Cerebellar nuclear complex (tissue), 1 donor: ENCODE measurements around the gene AATK.
"Not testable (repeated sequence)": the region's sequence is repeated elsewhere in the genome, so short reads cannot be mapped to it uniquely, and the experiment has no call there.

Experiments
- DNase-seq, 2 experiments: peaks; one replicate each; lab custom pipeline; 2025; lab: John Stamatoyannopoulos, UW

AATK gene

DNA sequence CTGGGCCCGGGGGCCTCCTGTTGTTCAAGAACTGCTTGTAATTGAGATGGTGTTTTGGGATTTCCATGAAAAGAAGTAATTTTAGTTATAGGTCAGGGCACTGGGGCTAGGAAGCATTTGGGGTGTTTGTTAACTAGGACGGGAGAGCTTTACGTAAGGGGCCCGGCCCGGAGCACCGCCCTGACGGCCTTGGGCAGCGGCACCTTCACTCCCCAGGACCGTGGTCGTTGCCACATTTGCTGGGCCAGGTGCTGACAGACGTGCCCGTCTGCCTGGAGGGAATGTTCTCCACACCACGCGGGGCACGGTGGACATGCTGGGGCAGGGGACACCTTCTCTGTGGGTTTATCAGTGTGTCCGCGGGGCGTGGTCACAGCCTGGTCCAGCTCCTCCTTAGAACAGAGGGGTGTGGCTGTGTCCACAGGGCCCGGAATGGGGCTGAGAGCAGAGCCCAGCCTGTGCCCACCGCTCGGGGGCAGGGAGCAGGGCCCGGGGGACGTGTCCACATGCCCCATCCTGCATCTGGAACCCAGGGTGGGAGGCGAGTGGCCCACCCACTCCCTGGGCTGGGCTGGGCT, 73.4 kb downstream of the AATK start:
- no peak for DNase-seq

GRCh38 chr17:81091774-81092517, 74.1 kb downstream of the AATK start:
- DNase-seq, result no peak

GRCh38 chr17:81091154-81091553, 74.9 kb downstream of the AATK start:
- DNase-seq, result no peak

GRCh38 chr17:81090361-81091136, 75.5 kb downstream of the AATK start:
- DNase-seq, result no peak

GRCh38 chr17:81086789-81087551, 79.1 kb downstream of the AATK start:
- DNase-seq, result no peak

- DNase-seq, result no peak
These were observed 80.6 kb downstream of the AATK start for GRCh38 chr17:81085420-81085911.

DNA sequence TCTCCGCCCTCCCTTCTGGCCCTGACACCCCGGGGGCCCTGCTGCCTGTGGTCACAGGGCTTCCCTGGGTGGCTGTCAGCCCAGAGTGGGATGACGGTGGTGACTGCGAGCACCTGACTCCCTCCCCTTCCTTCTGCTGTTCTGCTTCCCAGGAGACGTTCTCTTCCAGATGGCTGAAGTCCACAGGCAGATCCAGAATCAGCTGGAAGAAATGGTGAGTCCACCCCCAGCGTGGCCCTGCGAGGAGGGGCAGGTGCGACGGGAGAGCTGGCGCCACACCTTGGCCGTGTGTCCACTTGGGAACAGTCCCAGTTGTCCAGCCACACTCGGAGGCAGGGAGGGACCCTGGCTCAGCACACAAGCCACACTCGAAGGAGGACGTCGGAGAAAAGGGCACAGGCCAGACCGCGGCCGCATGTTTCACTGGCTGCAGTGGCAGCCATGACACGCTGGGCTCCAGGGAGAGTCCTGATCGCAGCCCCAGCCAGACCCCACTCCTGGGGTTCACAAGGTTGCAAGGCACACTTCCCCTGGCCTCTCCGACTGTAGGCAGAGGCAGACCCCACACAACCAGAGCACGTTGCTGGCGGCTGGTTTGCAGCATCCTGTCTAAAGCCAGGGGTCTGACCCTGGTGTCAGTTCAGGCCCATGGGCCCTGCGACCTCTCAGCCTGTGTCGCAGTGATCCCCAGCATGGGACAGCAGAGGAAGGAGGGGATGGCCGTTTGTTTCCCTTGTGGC, 81.2 kb downstream of the AATK start:
- no peak for DNase-seq

- no peak for DNase-seq
These were observed 82.8 kb downstream of the AATK start for GRCh38 chr17:81083125-81083765.

DNA sequence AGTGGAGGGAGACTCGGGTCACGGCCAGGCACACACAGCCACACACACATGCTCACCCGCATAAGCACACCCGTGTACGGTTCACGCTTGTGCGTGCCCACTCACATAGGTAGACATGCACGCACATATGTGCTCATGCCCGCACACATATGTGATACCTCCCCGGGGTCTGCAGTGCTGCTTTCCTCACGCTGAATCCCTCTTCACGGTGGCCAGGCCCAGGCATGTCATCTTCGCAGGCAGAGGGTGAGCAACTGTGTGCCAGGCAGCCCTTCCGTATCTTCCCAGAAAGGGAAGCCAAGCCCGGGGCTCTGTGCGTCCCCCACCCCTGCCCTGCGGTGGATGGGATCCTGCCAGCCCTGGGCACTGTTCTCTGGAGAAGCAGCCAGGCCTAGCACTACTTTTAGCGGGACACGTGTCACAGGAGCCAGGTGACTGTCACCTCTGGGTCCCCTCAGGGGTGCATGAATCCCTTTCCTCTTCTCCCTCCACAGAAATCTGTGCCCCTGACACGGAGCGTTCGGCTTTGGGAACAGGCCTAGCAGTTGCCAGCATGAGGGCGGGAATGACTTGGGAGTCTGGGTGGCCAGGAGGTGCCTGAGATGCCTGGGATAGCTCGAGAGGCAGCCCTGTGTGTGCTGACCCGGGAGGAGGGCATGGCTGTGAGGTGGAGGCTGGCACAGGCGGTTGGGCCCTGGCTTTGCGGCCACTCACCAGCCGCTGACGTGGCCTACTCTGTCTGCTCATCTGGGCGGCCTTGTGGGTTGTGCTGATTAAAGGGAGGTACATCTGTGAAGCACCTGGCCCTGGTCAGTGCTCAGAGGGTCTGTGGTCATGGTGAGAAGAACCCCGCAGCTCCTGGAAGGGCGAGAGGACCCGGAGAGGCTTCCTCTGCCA, 83.6 kb downstream of the AATK start:
- DNase-seq, result no peak

DNA sequence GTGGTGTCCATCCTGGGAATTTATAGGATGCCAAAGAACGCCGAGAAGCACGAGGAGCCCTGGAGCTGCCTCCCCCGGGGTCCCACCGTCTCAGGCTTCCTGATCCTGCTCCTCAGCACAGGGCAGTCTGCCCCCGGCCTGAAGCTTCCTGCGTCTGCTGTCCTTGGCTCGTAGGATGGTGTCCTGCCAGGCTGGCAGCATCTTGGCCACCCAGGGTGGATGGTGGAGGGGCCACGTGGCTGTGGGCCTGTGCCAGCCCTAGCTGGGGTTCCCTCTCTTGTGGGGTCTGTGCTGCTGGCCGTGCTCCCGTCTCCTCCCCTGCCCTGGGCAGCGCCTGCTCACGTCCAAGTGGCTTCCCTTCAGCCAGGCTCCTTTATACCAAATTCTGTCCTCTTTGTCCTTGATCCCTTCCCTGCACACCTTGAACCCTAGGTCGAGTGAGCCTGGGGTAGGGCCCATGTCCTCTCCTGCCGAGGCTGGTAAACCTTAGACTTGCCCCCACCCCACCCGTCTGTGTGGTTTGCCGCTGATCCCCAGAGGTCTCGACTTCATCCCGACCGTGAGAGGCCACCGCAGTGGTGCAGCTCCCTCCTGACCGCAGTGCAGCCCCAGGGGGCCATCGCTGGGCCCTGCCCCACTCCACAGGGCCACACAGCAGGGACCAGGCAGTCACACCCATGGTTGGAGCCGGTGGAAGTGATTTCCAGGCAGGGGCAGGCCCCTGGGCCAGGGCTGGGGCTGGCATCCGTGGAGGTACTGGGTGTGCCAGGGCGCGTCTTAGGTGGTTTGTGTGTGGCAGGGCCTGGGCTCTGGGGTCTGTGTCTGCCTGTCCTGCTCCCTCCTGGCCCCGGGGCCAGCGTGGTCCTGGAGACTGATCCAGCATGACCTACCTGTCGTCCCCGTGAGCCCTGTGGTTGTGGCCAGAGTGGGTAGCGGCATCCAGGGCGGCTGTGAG, 84.5 kb downstream of the AATK start:
- DNase-seq, result no peak

DNA sequence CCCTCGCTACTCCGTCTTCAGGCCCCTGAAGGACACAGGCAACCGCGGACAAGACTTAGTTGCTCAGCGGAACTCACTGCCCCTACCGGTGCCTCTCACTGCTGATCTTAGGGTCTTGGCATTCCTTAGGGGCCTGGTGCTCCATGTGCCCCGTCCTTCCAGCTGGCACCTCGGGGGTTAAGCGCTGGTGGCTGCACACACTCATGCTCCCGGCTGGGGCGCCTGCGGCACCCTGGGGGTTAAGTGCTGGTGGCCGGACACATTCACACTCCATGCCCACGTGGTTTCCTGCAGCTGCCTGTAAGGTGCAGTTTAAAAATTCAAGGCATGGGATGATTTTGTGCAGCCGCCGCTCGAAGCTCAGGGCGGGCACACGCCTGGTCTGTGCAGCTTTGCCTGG, 86.0 kb downstream of the AATK start:
- DNase-seq, result no peak

DNA sequence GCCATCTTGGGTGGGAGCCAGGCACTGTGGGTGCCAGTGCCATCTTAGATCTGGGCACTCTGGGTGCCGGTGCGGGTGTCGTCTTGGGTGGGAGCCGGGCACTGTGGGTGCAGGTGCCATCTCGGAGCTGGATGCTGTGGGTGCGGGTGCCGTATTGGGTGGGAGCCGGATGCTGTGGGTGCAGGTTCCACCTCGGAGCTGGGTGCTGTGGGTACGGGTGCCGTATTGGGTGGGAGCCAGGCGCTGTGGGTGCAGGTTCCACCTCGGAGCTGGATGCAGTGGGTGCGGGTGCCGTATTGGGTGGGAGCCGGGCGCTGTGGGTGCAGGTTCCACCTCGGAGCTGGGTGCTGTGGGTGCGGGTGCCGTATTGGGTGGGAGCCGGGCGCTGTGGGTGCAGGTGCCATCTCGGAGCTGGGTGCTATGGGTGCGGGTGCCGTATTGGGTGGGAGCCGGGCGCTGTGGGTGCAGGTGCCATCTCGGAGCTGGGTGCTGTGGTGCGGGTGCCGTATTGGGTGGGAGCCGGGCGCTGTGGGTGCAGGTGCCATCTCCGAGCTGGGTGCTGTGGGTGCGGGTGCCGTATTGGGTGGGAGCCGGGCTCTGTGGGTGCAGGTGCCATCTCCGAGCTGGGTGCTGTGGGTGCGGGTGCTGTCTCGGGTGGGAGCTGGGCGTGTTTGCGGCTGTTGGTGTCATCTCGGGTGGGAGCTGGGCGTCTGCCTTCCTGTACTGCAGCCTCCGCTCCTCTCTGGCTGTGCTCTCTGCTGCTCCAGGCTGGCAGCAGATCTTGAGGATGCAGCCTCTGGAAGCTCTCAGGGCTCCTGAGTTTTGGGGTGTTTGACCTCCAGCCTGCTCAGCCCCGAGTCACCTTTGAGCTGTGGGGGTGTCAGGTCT, 87.8 kb downstream of the AATK start:
- DNase-seq, result not testable (repeated sequence)

GRCh38 chr17:81076141-81076679, 89.8 kb downstream of the AATK start:
- DNase-seq, result no peak

DNA sequence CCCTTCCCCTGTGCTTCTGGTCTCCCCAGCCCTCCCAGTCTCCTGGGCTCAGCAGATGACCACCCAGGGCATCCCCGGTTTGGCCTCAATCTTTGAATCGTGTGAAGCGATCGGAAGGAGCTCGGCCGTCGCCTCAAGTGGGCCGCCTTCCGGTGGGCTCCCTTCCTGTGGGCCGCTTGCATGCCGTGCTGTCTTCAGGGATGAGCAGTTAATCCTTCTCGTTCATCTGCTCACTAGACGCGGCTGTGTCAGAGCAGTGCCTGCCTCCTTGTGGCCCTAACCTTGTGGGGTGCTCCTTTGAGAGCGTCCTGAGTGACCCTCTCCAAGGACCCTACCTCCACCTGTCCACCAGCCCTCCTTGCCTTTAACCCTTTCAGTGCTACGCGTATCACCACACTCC, 90.7 kb downstream of the AATK start:
- no peak for DNase-seq

GRCh38 chr17:81074875-81075274, 91.1 kb downstream of the AATK start:
- DNase-seq, result no peak

DNA sequence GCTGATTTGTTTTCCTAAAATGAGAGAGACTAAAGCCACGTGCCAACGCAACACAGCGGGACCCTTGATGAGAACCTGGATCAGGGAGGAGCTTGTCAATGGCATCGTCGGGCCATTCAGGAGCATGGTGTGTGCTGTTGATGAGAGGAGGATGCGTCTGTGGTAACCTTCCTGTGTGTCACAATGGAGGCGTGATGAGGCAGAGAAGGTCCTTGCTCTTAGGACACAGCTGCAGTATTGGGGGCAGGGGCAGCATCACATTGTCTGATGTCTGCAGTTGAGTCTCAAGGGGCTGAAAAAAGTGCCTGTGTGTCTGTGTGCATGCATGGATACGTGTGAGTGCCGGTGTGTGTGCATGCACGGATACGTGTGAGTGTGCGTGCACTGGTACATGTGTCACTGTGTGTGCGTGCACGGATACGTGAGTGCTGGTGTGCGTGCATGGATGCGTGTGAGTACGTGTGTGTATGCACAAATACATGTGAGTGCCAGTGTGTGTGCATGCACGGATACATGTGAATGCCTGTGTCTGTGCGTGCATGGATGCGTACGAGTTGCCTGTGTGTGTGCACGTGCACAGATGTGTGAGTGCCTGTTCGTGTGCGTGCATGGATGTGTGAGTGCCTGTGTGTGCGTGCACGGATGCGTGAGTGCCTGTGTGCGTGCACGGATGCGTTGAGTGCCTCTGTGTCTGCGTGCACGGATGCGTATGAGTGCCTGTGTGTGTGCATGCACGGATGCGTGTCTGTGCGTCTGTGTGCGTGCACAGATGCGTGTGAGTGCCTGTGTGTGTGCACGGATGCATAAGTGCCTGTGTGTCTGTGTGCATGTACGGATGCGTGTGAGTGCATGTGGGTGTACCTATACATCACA, 91.8 kb downstream of the AATK start:
- DNase-seq, result no peak
